GM21717 (cell line): Measurements from ENCODE around the gene PKIG.
"Not testable (repeated sequence)": the region's sequence is repeated elsewhere in the genome, so short reads cannot be mapped to it uniquely, and the experiment has no call there.

ENCODE experiments used
- ATAC-seq: cut with Tn5 transposase; IDR thresholded peaks from one replicate; pipeline ENCODE4 v1.9.1; 2021; ENCODE audit warnings: mild to moderate bottlenecking, moderate library complexity; ENCODE audit not compliant: unreplicated experiment

PKIG gene

DNA sequence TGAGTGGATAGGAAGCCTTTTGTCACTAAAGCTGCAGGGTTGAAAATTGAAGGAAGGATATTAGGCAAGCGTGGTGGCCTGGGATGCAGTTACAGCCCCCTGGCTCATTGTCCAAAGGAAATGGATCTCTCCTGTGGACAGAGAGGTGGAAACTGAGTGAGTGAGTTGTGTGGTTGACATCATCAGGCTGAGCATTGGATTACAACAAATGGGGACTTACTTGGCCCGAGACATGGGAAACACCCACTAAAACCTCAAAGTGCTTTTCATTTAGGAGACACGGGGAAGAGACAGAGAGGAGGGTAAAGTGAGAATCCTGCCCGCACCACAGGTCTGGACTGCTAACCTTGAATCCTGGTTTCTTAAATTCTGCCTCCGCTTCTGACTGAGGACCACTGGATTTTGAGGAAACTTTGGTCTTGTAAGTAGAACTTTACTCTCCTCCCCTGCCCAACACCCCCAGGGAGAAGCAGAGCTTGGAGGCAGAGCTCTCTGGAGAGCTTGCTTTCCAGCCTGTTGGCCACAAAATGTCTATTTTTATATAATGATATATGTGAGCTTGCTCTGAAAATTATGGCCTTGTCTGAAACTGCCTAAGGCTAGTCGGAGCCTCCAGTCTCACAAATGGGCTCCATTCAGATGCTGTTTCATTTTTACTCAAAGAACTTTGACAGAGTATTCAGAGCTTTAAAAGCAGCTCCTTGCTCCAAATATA lies at the start of gene PKIG:
Gene PKIG (plus strand): TSS at position 269 of the 715 bp plus-strand sequence. CDS start 31,978 bp downstream, outside the sequence.
- no peak for ATAC-seq

DNA sequence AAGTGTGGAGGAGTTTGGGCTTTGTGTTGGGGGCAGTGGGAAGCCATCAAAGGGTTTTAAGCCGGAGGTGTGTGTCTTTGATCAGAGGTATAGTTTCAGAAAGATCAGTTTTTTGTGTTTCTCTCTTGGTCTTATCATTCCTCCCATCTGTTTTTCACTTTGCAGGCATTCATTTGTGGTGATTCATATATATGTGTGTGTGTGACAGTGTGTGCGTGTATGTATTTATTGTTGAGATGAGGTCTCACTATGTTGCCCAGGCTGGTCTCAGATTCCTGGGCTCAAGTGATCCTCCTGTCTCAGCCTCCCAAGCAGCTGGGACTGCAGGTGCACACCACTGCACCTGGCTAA lies 49.4 kb upstream of the PKIG start:
- no peak for ATAC-seq

DNA sequence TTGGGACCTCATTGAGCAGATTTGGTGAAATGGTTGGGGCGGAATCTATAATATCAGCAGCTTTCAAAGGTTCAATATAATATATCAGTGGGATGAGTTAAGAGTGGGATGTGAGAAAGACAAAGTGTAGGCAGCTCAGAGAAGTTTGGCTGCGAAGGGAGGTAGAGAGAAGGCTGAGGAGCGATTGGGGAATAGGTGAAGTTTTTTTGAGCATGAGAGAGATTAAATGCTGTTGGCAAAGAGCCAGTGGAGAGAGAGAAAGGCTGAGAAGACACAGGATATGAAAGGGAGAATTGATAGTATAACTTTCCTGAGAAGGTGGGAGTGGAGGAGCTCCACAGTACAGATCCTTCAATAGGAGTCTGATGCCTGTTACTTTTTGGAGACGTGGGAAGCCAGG lies 48.5 kb upstream of the PKIG start:
- no peak for ATAC-seq

DNA sequence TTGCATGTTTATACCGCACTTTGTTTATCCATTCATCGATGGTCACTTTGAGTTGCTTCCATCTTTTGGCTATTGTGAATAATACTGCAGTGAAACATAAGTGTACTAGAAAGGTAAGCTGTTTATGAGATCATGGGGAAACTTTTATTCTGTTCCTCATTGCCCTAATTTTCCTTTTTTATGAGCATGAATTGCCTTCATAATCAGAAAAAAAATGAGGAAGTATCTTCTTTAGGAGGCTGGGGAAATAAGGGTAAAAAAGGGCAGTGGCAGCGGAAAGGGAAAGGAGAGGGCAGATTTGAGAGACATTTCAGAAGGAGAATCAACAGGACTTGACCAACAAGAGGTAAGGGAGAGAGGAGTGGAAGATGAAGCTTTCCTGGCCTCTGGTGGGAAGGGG lies 46.2 kb upstream of the PKIG start:
- no peak for ATAC-seq

DNA sequence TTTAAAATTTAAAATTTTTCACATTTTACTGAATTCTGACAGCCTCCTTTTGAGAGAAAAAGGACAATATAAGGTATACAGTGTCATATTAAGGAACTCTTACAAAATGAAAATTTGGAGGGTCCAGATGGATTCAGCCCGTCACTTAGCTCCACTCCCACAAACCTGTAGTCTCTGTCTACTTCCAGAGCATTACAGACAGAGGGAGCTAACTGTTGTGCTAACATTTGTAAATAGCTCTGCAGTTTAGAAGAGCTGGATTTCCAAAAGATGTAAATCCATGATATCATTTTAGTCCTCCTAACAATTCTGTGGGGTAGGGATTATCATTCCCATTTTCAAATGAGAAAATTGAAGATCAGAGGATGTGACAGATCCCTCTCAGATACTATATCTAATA lies 44.4 kb upstream of the PKIG start:
- ATAC-seq = no peak

DNA sequence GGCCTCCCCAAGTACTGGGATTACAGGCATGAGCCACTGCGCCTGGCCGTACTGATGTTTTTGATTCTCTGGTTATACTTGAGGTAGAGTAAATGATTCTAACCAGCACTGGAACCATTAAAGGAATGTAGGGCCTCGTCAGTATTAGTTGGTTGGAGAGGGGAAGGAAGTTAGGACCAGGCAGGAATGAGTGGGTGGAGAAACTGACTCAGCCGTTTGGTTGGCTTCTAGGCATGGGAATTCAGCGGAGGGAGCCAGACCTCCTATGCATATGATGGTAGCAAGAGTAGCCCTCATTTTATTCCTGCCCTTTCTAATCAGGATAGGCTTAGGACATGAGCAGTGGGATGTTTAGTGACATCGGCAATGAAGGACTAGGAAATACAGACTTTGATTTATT lies 41.5 kb upstream of the PKIG start:
- ATAC-seq = no peak

DNA sequence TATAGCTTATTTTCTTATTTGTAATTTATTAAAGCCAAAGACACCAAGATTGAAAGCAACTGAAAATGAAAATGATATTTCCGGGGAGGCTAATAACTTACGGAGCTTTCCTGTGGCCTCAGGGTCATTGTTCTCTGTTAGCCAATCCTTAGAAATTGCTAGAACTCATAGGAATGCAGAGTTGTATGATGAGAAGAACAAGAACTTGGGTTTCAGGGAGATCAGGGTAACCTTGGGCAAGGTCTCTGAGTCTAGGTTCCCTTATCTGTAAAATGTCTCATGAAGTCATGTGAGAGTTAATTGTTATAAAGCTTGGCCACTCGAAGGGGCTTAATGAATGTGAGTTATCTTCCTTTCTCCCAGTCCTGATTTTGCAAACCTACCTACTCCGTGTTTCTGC lies 40.4 kb upstream of the PKIG start:
- no peak for ATAC-seq

DNA sequence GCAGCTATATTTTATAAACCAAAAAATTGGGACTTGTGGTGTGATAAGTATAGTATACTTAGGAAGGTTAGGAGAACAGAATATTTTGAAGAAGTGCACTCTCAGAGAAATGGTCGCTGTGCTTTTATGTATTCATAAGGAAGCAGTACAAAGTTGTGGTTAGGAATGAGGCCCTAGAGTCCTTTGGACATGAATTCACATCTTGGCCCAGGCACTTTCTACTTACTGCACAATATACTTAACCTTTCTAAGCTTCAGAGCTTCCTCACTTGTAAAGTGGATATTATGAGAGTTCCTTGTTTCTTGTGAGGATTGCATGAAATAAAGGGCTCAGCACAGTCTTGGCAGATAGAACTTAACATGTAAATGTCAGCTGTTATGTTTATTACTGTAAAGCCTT lies 39.5 kb upstream of the PKIG start:
- ATAC-seq = no peak

DNA sequence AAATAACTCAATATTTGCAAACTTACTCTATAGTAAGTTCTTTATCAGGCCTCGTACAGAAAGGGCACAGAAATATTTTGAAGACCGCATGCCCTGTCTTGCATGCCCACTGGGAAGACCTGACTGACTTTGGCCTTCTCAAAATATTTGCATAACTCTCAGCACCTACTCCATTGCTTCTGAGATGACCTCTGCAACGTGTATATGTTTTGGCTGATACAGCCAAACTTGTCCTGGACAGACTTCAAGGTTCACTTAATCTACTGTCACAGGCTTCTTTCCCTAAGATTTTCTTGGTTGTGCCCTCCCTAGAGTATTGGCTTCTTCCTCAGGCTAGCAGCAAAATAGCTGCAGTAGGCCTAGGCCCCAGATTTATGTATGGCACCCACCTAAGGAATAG lies 39.0 kb upstream of the PKIG start:
- ATAC-seq = no peak

DNA sequence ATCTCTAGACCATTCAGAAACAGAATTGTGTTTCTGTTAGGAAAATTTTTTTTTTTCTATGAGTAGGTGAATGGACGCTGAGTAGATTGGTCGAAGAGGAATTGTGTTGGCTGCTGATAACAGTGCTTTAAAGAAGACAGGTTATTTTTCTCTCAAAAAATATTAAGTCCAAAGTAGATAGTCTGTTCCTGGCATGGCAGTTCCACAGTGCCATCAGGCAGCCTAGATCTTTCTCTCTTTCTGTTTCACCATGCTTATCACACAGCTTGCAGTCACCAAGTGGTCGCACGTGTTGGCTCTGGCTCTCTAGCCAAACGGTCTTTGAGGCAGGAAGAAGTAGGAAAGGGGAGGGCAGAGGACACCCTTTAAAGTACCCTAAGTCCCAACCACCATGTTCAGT lies 38.1 kb upstream of the PKIG start:
- no peak for ATAC-seq

DNA sequence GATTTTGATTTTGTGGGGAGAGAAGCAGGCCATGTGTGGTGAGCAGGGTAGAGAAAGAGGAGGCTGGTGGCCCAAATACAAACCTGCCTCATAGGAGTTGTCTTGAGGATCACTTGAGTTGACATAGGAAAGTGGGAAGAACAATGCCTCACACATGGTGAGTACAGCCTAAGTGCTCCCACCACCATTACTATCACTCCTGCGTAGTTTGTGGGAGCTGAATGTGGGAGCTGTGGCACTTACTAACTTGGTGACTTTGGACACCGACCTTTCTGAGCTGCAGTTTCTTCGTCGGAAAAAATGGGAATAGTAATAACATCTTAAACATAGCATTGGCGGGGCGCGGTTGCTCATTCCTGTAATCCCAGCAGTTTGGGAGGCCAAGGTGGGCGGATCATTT lies 35.0 kb upstream of the PKIG start:
- ATAC-seq = no peak

DNA sequence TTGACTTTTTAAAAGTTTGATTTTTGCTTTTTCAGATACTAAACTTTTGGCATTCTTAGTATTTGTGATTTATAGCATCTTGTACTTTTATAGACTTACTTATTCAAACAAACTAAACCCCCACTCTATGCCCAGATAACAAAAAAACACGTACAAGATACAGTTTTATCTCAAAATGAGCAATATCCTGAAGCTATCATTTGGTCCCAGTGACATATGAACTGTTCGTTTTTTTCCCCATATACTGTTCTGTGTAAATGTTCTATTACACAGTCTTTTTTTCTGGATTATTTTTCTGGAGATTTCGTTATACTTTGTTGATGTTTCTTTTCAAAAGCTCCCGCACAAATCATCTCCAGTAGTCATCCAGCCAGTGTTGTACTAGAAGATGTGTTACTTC lies 33.3 kb upstream of the PKIG start:
- ATAC-seq = no peak

DNA sequence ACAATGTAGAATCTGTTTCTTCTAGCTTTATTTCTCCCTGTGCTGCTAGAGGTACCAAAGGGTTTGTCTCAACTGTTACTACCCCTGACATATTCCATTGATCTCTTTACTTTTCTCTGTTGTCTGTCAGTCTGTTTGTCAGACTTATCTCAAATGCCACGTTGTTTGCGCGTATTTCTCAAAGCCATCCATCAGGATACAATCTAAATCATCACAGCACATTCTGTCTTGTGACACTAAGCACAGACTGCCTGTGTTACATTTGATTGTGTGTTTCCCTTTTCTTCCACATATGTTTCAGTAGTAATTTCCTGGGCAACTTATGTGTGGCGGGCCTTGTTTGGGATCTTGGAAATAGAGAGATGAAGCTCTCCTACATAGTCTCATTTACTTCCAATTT lies 30.3 kb upstream of the PKIG start:
- ATAC-seq = no peak

DNA sequence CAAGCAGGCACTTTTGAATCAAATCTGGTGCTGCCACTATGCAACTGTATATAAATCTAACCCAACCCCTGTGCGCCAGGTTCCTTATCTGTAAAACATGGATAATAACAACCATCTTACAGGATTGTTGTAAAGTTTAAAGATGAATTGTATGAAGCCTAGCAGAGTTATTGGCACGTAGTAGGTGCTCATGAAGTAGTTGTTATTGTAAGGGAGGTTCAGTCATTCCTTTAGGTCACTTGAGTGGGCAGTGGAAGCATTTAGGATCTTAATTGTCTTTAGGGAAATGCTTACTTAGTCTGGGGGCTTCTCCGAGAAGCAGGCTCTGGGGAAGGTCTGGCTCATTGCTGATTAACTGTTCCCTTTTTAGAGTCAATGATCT lies 29.8 kb upstream of the PKIG start:
- ATAC-seq = no peak

DNA sequence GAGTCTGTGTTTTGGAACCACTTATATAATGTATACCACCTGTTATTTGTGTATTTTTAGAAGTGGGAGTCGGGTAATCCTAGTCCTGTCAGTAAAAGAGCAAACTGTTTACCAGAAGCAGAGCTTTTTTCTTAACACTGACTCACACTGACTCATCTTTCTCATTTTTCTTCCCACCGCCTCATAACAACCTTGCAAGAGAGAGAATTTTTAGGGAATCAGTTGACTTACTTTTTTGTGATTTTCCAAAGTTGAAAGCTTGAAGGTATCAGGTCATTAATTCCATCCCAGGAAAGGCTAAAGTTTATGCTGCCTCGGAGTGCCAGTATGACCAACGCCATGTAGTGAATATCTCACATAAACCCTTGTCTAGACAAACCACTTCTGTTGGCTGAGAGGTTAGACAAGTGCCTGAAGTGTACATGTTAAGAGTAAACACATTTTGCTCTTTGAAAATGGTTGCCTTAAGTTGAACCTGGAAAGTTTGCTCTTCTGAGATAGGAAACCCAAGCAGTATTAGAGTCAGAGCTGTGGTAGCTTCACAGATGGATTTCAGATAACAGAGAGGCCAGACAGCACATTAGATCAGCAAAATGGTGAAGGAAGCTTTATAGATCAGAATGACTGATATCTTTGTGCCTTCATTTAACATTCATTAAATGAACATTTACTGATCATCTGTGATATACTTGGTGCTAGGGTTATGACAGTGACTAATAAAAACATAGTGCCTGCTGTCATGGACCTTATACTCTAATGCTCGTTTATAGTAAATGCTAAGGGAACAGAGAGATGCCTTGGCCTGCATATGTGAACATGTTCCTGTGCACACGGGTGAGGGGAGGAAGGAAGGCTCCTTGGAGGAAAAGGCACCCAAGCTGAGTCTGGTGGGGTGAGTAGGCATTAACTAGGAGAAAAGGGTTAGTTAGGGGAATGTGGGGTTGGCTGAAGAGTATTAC lies 29.1 kb upstream of the PKIG start:
- ATAC-seq = no peak

DNA sequence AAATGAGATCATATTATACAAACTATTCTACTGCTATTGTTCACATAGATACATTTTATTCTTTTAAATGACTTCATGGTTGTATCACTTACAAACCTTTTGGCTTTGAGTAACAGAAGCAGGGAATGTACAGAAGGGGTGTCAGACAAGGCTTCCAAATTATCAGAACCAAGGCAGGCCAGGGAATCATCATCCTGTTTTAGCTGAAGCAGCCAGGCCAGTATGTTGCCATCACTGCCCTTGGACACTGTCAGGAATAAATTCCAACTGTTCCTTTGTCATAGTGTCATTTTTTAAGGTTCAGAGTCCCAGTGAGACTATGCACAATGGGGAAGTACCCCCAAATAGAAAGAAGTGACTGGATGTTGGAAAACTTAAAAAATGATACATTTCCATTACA lies 23.1 kb upstream of the PKIG start:
- ATAC-seq = no peak

DNA sequence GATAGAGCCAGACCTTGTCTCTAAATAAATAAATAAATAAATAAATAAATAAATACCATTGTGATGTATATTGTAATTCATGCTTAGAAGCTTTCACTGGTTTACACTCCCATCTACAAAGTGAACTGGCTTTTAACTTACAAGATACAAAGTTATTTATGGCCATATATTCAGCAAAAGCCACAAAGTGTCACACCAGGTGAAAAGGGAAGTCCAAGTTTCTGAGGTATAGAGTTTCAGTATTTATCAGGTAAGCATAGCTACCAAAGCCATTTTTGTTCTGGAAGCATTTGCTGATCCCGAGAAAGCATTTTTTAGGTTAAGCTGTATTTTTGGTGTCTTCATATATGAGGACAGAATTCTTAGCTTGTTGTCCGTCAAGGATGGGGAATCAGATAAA lies 22.1 kb upstream of the PKIG start:
- no peak for ATAC-seq

DNA sequence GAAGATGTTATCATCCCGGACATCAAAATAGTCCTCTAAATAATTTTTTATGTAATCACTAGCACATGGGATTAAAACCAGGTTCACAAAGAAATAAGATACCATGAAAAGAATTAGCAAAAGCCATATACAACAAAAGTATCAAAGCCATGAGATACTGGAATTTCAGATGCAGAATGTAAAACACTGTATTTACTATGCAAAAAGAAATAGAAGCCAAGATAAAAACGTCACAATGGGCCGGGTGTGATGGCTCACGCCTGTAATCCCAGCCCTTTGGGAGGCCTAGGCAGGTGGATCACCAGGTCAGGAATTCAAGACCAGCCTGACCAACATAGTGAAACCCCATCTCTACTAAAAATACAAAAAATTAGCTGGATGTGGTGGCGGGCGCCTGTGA lies 21.6 kb upstream of the PKIG start:
- not testable (repeated sequence) for ATAC-seq

DNA sequence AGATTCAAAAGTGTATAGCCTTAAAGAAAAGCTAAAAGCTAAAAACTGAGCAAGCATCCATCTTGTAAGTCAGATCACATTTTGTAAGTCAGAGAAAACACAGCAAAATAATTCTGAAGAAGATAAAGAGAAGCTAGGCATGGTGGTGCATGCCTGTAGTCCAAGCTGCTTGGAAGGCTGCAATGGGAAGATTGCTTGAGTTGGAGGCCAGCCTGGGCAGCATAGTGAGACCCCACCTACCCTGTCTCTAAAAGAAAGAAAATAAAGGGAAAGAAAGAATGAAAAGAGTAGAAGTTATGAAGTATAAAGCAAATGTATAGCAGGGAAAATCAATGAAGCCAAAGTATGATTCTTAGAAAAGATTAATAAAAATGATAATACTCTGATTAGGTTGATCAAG lies 20.5 kb upstream of the PKIG start:
- ATAC-seq = no peak

DNA sequence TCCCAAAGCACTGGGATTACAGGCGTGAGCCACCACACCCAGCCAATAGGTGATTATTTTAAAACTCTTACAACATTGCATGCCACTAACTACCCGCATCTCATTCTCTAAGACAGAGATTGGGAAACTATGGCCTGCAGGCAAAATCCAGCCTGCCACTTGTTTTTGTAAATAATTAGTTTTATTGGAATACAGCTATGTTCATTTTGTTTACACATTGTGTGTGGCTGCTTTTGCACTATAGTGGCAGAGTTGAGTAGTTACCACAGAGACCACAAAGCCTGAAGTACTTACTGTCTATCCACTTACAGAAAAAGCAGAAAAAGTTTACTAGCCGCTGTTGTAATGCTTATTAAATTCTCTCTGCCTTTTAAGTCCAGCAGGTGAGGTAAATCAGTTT lies 16.4 kb upstream of the PKIG start:
- ATAC-seq = no peak

DNA sequence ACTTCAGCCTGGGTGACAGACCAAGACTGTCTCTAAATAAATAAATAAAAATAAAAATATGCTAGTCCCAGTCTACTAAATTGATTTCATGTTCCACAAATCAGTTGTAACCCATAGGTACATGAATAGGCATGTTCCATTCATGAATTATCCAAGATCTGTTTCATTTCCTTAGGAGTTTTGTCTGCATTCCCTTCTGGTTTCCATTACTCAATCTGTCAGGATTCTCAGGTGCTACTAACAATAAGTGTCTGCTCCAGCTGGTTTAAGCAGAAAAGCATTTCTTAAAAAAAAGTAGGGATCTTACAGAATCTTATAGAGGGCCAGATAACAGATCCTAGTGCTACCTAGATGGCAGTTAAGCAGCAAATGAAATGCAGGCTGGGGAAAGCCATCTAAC lies 15.6 kb upstream of the PKIG start:
- ATAC-seq = no peak

DNA sequence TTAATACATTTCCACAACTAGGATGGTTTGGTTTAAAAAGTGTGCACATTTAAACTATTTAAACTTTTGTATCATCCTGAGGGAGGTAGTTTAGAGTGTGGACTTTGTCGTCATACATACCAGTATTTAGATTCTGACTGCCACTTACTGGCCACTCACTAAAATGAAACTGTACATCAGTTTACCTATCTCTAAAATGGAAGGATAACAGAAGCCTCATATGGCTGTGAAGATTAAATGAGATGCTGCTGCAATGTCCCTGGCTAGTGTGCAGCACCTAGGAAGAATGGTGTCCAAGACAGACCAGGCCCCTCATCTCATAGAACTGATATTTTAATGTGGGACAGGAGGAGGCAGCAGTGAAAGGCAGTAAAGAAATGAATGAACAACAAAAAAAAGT lies 12.0 kb upstream of the PKIG start:
- no peak for ATAC-seq
